Measurements from ENCODE around the gene RBBP5.

RBBP5 gene

GRCh38 chr1:205144046-205144720, 22.4 kb upstream of the RBBP5 start:
- H3K4me3 ChIP-seq (ENCODE audit: low read length), result no peak overlapping the region
- TF ChIP-seq ZNF274 (IDR thresholded peaks at IDR 0.05; ENCODE audit: low read depth, low read length), result no peak

DNA sequence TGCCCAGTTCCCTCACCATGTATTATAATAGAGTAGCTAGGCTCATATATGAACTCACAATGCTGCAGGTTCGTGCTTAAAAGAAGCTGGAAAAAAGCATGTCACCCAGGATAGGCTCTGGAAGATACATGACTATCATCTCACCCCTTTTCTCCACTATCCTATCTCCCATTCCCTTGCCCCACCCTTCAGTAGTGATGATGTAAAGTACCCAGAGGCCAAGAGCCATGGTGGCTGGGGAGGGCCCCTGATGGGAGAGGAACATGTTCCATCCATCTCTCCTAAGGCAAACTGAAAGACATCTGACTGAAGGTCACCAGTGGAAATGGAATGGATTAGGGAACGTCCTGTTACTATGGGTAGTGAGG, 20.3 kb upstream of the RBBP5 start:
- no peak overlapping the region for H3K4me3 ChIP-seq (ENCODE audit: low read length)
- TF ChIP-seq ZNF274 (IDR thresholded peaks at IDR 0.05; ENCODE audit: low read depth, low read length), result no peak

DNA sequence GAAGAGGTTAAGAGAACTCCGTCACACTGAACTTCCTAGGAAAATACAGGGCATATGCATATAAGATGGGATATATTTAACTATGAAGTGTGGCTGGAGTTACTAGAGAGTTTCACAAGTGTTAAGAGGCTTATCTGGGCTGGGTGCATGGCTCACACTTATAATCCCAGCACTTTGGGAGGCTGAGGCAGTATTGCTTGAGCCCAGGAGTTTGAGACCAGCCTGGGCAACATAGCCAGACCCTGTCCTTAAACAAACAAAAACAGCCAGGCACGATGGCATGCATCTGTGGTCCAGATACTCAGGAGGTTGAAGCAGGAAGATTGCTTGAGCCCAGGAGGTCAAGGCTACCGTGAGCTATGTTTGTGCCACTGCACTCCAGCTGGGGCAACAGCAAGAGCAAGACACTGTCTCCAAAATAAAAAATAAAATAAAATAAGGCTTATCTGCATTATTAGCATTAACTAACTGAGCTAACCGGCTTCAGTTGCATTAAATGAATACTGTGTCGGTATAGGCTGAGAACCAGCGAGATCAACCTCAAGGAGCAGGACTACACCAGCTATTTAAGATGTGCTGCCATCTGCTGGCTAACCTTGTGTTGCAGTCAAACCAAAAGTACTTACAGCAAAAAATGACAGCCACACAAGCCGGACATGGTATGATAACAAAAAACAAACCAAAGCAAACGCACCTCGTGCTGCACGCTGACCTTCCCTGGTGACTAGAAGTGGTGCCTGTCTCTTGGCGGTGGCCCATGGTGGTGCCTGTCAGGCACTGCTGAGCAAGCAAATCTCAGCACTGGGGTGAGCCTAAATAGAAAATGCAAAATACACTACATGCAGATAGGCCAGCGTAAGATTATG, 19.7 kb upstream of the RBBP5 start:
- H3K4me3 ChIP-seq (ENCODE audit: low read length), result no peak overlapping the region
- TF ChIP-seq ZNF274 (IDR thresholded peaks at IDR 0.05; ENCODE audit: low read depth, low read length), result no peak

GRCh38 chr1:205140113-205140512, 18.3 kb upstream of the RBBP5 start:
- TF ChIP-seq ZNF274 (IDR thresholded peaks at IDR 0.05; ENCODE audit: low read depth, low read length), result no peak
- no peak overlapping the region for H3K4me3 ChIP-seq (ENCODE audit: low read length)

DNA sequence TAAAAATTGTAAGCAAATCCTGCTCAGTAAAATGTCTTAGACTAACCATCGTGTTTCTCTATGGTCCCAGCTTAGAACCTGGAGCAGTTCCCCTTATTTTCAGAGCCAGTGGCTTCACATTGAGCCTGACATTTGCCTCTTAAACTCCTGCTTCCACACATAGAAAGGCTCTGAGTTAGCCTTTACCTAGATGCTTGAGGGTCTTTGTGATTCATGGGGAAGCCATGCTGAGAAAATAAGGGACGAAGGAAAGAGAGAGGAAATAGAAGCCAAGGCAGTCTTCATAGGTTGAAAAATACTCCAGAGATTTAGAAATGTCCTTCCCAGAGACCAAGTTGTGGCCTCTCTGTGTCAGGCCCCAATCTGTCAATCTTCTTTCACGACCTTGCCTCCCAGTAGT, 16.1 kb upstream of the RBBP5 start:
- no peak for TF ChIP-seq ZNF274 (IDR thresholded peaks at IDR 0.05; ENCODE audit: low read depth, low read length)
- H3K4me3 ChIP-seq (ENCODE audit: low read length), result no peak overlapping the region

DNA sequence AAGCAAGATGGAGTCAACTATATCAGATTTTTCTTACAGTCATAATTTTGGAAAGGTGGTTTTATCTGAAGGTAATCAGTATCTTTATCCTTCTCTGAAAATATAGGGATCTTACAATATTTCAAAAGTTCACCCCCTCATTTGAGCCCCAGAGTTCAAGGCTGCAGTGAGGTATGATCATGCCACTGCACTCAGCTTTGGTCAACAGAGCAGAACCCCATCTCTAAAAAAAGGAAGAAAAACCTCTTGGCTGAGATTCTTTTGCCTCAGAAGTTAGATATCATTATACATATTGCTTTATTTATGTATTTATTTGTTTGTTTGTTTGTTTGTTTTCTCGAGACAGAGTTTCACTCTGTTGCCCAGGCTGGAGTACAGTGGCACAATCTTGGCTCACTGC, 11.5 kb upstream of the RBBP5 start:
- H3K4me3 ChIP-seq (ENCODE audit: low read length), result no peak overlapping the region
- TF ChIP-seq ZNF274 (IDR thresholded peaks at IDR 0.05; ENCODE audit: low read depth, low read length), result no peak

GRCh38 chr1:205129447-205130029, 7.8 kb upstream of the RBBP5 start:
- no peak overlapping the region for H3K4me3 ChIP-seq (ENCODE audit: low read length)
- TF ChIP-seq ZNF274 (IDR thresholded peaks at IDR 0.05; ENCODE audit: low read depth, low read length), result no peak

DNA sequence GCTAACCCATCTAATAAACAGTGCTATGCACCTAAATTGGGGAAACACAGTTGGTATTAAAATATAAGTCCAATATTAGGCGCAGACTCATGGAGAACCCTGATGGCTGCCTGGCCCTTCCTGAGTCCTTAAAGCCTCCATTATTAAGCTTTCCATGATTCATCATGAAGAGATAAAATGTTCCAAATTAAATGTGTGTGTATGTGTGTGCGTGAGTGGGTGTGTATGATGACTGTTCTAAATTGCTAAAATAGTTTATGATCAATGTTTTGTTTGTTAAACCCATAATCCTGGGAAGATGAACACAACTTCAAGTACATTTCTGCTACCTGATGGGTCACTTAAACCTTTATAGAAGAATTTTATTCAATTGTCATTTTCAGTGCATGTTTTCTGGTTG, 6.3 kb upstream of the RBBP5 start:
- TF ChIP-seq ZNF274 (IDR thresholded peaks at IDR 0.05; ENCODE audit: low read depth, low read length), result no peak

GRCh38 chr1:205127646-205128045, 5.9 kb upstream of the RBBP5 start:
- no peak overlapping the region for H3K4me3 ChIP-seq (ENCODE audit: low read length)
- TF ChIP-seq ZNF274 (IDR thresholded peaks at IDR 0.05; ENCODE audit: low read depth, low read length), result no peak

More for the DNA sequence above, 6.3 kb upstream of the RBBP5 start:
- H3K4me3 ChIP-seq (ENCODE audit: low read length), result no peak overlapping the region

GRCh38 chr1:205124726-205125125, 2.9 kb upstream of the RBBP5 start:
- no peak overlapping the region for H3K4me3 ChIP-seq (ENCODE audit: low read length)
- no peak for TF ChIP-seq ZNF274 (IDR thresholded peaks at IDR 0.05; ENCODE audit: low read depth, low read length)

DNA sequence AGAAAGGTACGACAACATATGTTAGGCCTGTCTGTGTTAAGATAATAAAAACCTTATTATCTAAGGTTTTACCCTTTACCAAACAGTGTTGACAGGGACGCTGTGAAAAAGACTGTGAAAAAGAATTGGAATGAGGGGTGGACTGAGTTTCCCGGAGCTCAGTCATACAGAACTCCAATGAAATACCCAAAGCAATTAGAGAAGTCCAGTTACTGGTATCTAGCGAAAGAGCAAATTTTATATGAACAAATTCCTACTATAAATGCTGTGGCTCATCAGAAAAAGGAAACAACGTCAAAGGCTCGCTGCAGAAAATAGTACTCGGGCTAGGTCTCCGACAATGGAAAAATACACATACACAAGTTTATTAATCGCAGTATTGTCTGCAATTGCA, 708 bp upstream of the RBBP5 start:
- peak overlapping the region; percentile 99 for H3K4me3 ChIP-seq (ENCODE audit: low read length)
- no peak for TF ChIP-seq ZNF274 (IDR thresholded peaks at IDR 0.05; ENCODE audit: low read depth, low read length)

DNA sequence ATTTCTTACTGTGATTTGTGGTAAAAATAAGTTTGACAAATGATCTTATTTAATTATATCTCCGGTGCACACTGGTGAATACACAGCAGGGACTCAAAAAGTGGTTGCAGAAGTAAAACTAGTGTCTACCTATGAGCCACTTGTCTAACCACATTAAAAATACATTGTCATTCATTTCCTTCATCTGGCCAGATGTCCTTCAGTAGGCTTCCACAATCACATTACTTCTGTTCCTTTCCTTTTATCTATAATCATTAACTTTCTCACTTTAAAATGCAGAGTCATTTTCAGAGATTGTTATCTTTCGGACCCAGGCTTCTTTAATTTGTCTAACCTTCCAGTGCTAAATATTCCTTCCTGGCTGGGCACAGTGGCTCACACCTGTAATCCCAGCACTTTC, 3.0 kb downstream of the RBBP5 start:
- H3K4me3 ChIP-seq (ENCODE audit: low read length), result no peak overlapping the region
- TF ChIP-seq ZNF274 (IDR thresholded peaks at IDR 0.05; ENCODE audit: low read depth, low read length), result no peak

DNA sequence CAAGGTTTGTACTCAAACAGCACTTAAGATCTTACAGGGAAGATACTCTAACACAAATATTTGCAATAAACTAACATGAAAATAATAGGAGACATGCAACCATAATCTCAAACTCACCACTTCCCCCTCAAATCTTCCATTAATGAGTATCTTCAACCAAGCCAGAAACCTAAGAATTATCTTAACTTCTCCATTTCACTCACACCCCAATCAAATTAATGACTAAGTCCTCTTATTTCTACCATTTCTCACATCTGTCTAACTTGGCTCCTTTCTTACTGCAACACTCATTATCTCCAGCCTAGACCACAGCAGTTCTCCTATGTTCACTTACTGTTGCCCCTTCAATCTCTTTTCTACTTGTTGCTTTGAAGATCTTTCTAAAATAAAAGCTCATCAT, 10.4 kb downstream of the RBBP5 start:
- no peak for TF ChIP-seq ZNF274 (IDR thresholded peaks at IDR 0.05; ENCODE audit: low read depth, low read length)
- no peak overlapping the region for H3K4me3 ChIP-seq (ENCODE audit: low read length)

GRCh38 chr1:205109711-205110110, 12.1 kb downstream of the RBBP5 start:
- H3K4me3 ChIP-seq (ENCODE audit: low read length), result no peak overlapping the region
- TF ChIP-seq ZNF274 (IDR thresholded peaks at IDR 0.05; ENCODE audit: low read depth, low read length), result no peak

DNA sequence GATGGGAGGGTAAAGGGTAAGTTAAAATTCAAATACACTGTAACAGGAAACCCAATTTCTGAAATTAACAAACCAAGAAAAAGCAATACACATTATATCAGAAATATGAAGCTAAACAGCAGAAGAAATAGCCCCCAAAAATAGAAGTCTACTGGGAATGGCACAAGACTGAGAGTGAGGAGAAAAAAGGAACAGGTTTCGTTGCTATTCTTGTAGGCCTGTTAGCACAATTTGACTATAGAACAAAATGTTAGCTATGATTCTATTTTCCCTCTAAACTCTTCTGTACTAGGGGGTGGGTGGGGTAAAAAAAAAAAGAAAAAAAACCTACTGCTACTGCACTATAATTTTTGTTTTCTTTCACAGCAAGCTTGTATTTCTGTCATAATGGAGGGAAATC, 12.5 kb downstream of the RBBP5 start:
- TF ChIP-seq ZNF274 (IDR thresholded peaks at IDR 0.05; ENCODE audit: low read depth, low read length), result no peak
- no peak overlapping the region for H3K4me3 ChIP-seq (ENCODE audit: low read length)
